Inflammatory macrophage (primary cell): ENCODE data around the gene AKR1B15.
"Not testable (repeated sequence)": the region's sequence is repeated elsewhere in the genome, so short reads cannot be mapped to it uniquely, and the experiment has no call there.

Experiments
- DNase-seq, 2 donors: peaks; one replicate each; pipeline ENCODE4 v3.0.0-alpha.2; 2020 to 2022
- total RNA-seq, 18 experiments: gene quantifications; one replicate each; lab custom pipeline; 2026; ENCODE audit warnings: mixed read lengths in 6 of 18, inconsistent platforms in 2 of 18; lab: John Stamatoyannopoulos, UW

Gene AKR1B15
- 0 to 0.09 (median 0) reads per million in 18 experiments for total RNA-seq

DNA sequence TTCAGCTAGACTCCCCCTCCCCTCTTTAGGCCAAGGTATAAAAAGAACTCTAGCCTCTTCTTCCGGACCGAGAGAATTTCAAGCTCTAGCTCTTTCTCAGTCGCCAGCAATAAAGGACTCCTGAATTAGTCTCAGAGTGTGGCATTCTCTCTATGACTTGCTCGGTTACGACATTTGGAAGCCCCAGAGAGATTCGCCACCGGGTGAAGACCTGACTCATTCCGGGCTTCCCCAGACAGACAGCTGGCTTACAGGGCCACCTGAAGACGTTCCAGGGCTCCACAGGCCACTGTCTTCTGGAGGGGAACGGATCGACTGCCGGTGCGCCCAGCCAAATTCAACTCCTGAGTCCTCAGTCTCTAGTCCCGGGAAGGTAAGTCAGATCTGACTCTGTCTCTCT lies at the start of gene AKR1B15:
AKR1B15 (plus strand) TSS at position 234 of the 400 bp plus-strand sequence. CDS start 15,510 bp downstream, outside the sequence.
- no peak for DNase-seq

DNA sequence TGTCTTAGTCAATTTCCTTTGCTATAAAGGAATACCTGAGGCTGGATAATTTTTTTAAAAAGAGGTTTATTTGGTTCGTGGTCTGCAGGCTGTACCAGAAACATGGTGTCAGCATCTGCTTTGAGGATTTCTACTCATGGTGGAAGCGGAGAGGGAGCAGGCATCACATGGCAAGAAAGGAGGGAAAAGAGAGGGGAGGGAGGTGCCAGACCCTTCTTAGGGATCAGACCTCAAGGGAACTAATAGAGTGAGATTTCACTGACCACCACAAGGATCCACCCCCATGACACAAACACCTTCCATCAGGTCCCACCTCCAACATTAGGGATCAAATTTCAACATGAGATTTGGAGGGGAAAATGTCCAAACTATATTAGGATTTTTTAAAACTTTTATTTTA lies 48.5 kb upstream of the AKR1B15 start:
- no peak for DNase-seq

DNA sequence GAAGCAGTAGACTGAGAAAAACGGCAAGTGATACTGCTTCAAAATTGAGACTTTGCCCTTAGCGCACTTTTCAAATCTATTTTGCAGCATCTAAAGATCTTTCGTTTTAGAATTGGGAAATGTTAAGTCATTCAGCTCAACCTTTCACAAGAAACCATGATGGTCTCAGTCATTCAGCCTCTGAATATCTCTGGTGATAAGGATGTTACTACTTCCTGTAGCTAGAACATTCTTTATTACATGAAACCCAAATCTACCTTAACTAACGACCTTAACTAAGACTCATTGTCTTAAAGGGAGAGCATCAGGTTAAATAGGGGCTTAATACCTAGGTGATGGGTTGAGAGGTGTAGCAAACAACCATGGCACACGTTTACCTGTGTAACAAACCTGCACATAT lies 47.9 kb upstream of the AKR1B15 start:
- no peak for DNase-seq

DNA sequence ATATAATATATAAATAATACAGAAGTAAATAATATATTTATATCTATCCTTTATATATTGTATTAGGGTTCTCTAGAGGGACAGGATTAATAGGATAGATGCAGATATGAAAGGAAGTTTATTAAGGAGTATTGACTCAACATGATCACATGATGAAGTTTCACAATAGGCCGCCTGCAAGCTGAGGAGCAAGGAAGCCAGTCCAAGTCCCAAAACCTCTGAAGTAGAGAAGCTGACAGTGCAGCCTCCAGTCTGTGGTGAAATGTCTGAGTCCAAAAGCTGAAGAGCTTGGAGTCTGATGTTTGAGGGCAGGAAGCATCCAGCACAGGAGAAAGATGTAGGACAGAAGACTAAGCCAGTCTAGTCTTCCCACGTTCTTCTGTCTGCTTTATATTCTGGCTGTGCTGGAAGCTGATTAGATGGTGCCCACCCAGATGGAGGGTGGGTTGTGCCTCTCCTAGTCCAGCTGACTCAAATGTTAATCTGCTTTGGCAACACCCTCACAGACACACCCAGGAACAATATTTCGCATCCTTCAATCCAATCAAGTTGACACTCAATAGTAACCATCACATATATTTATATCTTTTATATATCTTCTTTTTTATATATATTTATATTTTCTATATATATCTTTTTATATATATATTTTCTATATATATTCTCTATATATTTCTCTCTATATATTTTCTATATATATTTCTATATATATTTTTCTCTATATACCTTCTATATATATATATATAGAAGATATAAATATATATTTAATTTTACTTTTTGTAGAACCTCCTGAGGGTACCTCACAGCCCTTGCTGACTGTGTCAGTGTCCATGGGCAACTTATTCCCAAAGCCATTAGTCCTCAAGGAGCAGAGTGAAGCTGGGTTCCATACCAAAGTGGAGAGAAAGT lies 46.2 kb upstream of the AKR1B15 start:
- peak; percentile 85 to 86 for DNase-seq

DNA sequence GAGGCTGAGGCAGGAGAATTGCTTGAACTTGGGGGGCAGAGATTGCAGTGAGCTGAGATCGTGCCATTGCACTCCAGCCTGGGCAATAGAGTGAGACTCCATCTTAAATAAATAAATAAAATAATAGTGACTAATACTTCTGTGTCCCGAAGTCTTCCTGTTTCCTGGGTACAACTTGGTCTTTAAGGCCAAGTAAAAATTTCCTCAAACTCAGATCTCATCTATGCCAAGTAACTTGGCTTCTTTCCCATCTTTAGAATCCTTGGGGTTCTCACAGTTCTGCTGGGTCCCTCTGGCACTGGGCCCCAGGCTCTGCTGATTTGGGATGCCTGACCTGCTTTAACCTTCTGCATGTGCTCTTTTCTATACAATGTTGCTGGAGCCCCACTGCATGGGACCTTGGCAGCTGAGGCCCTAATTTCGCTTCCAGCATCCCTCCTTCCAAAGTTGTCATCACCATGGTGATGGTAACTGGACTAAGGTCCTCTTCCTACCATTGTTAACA lies 44.2 kb upstream of the AKR1B15 start:
- DNase-seq = no peak

DNA sequence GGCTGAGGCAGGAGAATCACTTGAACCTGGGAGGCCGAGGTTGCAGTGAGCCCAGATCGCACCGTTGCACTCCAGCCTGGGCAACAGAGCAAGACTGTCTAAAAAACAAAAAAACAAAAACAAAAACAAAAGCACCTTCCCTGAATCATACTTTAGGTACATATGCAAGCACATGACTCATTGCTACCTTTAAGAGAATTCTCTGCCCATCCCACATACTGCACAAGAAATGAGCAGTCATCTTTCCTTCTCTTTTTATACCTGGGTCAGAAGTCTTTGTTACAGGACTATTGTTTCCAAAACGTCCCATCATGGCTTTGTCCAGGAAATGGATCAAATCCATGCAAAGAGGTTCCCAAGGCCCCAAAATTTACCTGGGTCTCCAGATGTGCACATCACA lies 43.1 kb upstream of the AKR1B15 start:
- no peak for DNase-seq

DNA sequence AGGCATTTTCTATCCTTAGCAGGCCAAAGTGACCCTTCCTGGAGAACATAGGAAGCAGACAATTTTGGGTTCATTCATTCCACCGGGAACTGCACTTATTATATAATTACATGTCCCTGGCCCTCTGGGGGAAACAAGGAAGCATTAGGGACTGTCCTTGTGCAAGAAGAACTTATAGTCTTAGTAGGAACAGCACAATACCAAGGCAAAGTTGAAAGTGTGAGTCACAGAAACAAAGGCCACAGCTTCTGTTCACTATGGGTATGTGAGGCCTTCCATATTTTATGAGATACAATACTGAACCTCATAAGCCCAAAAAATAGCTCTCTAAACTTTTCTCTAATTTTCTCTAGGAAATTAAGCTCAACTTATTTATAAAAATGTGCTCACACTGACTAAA lies 39.9 kb upstream of the AKR1B15 start:
- peak; percentile 23 to 48 for DNase-seq

DNA sequence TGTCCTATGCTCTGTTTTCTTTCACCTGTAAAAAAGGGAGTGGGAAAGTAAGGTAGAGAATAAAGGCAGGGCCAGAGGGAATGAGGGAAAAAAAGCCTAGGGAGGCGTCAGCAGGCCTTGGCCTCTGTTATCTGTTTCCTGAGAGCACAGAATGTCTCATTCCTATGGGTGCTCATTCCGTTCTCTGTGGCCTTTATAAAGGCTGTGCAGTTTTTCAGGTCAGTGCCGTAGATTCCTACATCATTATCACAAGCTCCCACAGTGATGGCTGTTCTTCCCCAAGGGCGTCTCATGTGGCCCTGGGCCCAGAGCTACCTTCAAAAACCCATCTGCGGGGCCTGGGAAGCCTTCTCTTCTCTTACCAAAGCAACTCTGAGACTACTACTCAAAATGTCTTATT lies 38.3 kb upstream of the AKR1B15 start:
- DNase-seq = no peak

DNA sequence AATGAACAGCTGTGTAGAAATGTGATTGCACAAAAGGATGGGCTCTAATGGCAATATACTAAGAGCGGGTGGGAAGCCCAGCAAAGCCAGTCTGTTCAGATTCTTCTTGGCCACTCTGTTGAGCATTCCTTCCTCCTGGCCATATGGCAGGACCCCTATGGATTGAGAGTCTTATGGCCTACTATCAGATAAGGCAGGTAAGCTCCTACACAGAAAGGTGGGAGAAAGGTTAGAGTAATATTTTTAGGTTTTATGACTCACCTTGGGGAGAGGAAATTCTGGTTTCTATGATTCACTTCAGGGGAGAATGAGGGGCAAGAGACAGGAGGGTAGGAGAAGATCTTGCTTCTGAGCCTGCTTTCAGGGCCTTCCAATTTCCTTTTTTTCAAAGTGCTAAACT lies 36.6 kb upstream of the AKR1B15 start:
- no peak for DNase-seq

DNA sequence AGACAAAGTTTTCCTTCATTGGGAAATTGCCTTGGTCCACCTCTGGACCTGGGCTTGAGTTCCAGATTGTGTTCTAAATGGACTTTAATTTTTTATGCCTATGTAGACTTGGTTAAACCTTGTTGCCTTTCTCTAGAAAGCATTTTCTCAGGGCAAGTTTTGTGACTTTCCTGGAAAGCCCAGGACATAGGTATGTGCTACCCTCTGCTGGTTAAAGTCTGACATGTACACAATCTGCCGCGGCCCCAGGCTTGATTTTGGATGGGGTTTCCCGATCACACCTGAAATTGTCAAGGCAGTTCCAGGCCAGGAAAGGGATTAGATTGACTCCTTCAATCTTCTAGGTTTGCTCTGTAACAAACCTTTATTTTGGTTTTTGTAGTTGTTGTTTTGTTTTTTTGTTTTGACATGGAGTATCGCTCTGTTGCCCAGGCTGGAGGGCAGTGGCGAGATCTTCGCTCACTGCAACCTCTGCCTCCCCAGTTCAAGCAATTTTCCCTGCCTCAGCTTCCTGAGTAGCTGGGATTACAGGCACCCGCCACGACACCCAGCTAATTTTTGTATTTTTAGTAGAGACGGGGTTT lies 35.6 kb upstream of the AKR1B15 start:
- DNase-seq = peak; percentile 58 to 59

DNA sequence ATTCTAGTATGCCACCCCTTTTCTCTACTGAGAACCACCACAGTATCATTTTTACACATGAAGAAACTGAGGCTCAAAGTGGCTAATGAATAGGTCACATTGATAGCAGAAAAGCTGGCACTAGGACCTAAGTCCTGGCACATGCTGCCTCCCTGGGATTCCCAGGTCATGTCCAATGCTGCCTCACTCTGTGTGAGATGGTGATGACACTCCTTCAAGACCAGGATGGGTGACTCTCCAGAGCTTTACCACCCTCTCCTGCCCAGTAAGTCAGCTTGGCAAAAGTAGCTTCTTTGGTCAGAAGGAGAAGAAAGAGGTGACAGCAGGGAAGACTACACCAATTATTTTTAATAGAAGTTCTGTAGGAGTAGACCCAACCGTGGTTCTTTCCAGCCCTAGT lies 34.8 kb upstream of the AKR1B15 start:
- no peak for DNase-seq

DNA sequence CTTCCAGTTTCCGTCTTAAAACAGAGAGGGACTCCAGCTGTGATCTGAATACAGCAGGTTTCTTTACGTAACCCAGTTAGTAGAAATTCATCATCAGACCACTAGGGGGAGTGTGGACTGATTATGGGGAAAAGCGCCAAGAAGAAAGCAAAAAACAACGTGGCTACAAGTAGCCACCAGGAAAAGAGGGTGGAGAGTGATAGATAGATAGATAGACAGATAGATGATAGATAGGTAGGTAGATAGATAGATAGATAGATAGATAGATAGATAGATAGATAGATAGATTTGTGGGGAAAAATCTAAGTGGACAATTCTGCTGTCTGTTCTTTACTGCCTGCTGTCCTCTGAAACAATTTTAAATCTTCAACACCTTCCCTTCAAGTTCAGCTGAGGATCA lies 34.2 kb upstream of the AKR1B15 start:
- peak; percentile 77 to 88 for DNase-seq

DNA sequence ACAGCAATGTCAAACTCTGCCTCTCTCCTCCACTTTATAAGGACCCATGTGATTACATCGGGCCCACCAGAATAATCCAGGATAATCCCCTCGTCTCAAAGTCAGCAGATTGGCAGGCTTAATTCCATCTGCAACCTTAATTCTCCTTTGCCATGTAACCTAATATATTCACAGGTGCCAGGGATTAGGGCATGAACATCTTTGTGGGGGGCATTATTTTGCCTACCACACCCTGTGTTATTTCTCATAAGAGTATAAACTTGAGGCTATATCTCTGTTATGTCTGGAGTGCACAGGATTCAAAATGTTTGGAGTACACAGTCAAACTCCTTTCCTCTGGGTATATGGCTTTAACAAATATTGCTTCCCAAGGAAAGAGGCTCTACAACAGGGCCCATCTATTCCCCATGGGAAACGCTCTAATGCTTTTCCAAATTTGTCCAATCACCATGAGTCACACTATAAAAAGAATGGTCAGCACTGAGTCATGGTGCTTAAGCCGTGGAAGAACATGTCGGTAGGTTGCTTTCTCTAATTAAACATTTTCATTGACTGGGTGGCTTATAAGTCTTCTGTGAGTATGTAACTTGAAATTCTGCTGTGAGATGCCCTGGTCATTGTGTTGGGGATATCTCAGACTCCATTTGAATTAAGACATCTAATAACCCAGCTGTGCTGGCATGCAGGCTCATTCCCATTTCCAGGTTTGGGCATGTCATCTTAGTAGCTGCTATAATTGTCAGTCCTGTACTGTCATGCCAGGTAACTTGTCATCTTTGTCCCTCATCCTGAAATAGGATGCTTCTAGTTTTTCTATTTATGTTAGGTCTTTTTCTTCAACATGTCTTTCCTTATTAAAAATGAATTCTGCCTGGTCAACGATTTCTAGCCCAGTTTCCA lies 33.1 kb upstream of the AKR1B15 start:
- no peak for DNase-seq

DNA sequence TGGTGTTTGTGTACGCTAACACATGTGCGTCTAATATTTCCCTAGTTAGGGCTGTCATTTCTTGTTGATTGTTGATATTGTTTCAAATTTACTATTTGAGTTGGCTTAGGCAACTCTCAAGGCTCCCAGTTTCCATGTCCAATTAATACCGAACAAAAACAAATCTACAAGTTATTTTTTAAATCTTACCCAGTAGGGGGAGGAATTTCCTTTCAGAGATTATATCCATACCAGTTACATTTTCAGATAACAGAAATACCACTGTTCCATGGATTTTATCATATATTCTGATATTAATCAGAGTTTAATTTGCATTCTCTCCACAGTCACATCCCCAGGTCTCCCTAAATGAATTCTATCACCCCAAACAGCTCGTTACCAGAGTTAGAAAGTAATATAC lies 28.8 kb upstream of the AKR1B15 start:
- no peak for DNase-seq

DNA sequence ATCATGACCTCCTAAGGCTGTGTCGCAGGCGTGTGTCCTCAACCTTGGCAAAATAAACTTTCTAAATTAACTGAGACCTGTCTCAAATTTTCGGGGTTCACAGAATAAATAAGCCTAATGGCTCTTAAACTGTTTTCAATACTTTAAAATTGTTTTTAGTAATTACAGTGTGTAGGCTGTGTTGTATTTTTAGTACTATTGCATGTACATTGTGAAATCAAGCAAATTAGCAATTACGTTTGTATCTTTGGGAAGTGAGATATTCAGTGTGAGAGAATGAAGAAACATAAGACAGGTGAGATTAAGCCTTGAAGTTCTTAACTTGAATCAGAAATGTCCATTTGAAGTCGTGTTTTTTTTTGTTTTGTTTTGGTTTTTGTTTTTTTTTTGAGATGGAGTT lies 26.3 kb upstream of the AKR1B15 start:
- DNase-seq = no peak

DNA sequence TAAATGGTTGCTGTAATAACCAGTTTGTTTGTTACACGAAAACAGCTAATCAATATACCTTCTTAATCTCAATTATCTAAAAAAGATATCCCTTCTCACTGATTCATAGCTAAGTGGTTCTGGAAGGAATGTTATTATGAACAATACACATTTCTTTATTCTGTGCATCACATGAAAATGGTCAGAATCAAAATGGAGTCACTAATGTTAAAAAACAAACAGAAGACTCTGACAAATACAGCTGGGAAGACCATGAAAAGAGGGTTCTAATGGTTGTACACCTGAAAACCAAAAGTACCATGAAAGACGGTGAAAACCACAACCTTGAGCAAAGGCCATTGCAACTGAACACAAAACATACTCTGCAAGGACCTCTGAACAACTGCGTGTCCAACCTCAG lies 23.5 kb upstream of the AKR1B15 start:
- not testable (repeated sequence) for DNase-seq

DNA sequence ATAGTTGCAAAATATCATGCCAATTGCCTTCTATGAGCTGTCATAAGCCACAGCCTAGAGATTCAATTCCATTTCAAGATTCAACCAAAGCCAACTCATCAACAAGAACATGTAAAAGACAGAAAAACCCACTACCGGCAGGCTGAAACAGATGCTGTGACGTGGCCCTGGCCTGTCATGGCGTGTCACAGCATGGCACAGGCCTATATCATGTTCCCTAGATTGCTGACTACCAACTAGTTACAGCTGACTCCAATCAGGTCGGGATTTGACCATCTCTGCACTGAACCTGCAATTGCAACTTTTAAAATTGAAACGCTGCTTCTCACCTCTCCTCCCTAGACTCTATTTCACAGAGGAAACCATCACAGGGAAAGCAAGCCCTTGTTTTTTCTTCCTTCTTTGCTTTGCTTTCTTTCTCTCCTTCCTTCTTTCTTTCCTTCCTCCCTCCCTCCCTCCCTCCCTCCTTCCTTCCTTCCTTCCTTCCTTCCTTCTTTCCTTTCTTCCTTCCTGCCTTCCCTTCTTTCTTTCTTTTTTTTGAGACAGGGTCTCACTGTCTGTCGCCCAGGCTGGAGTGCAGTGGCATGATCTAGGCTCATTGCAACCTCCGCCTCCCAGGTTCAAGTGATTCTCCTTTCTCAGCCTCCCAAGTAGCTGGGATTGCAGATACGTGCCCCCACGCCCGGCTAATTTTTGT lies 22.2 kb upstream of the AKR1B15 start:
- not testable (repeated sequence) for DNase-seq

DNA sequence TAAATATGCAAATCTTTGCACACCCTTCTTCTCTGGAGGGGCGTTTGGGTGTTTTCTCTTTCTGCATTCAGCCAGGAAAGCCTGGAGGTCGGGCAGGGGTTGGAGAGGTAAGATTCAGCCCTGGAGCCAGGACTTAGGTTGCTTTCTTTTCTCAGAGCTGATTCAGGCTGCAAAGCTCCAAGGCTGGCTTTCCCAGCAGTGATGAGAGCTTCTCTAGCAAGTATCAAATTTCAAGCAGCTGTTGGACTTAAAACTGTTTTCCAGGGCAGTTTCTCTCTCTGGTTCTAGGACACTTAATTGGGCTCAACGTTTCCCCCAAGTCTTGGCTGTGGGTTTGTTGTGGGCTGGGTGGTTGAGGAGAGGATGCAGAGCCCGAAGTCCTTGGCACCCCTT lies 20.9 kb upstream of the AKR1B15 start:
- no peak for DNase-seq

DNA sequence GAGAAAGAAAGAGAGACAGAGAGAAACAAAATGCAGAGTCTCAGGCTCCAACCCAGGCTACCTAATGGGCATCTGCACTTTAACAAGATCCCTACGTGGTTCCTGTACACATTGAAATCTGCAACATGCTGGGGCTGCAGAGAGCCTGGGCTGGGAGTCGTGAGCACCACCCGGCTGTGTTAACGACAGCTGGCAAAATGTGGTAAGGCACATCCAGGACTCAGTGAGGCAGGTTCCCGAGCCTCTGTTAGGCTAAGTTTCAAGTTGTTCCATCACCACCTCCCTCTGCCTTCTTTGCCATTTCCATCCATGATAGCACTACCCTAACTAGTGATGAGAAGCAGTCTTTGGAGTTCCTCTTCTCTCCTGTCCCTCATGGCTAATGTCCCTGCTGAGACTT lies 20.2 kb upstream of the AKR1B15 start:
- DNase-seq = no peak

DNA sequence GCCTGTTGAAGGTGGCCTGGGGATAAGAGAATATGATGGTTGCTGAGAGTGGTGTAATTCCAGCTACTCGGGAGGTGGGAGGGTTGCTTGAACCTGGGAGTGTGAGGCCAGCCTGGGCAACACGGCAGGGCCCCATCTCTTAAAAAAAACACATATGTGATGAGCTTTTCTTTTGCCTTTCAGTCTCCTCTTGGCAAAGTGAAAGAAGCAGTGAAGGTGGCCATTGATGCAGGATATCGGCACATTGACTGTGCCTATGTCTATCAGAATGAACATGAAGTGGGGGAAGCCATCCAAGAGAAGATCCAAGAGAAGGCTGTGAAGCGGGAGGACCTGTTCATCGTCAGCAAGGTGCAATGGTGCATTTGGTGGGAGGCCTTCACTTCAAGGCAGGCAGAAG lies 18.4 kb upstream of the AKR1B15 start:
- no peak for DNase-seq

DNA sequence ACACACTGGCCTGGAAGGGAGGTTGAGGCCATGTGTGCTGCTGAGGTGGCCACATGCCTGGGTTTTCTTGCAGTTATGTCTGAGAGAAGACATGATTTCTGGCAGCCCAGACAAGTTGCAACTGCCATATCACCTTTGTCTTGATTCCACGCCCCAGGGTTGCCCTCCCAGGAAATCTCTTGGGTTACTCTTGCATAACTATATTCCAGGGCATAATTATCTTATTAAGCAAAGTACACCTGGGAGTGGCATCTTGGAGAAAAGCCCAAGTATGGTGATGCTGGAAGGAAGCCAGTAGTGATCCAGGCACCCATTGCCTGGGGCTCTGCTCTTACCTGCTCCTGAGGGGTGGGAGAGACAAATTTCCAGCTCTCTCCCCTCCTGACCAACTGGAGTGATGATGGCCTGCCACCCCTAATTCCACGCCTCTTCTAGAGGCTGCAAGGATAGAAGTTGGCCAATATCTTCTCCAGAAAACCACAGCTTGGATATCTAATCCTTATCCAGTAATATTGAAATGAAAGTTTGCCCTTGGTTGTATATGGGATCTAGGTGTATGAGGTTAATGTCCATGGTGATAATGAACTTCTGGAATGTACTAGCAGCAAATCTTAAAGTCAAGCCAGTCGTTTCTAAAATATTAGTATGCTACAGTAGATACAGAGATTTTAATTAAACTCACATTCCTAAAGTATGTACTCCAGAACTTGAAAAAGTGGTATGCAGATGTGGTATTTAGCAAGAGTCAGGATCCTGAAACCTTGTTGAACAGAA lies 16.5 kb upstream of the AKR1B15 start:
- DNase-seq = no peak

DNA sequence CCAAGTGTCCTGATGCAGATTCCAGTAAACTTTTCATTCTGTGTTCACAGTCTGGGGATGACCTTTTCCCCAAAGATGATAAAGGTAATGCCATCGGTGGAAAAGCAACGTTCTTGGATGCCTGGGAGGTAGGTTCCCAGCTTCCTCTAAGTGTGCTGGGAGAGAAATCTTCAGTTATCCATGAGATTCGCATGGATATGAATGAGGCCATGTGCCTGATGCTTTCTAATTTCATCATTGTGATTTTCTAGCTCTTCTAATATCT lies 16.0 kb upstream of the AKR1B15 start:
- DNase-seq = no peak
